Activated T-helper 2 cell treated with anti-CD3 and anti-CD28 coated beads, Interferon-gamma antibody, Interleukin-2, Interleukin-4, amounts not matched to agents 10 μg/mL and 5 μg/mL and 100 μg/mL, durations not matched to agents 14 hours and 24 hours and 36 hours (primary cell): ENCODE data around the gene ZDHHC1. TPM values are rescaled to one million over a fixed set of nuclear protein-coding genes. Genes with fewer than 3 reads are reported as not detected.

Source experiments
- DNase-seq: peaks from one replicate; pipeline ENCODE4 v3.0.0; 2021; ENCODE audit warnings: low spot score
- H3K27ac Mint-ChIP-seq: one replicate; pipeline ENCODE4 v1.8.0; 2021; ENCODE audit warnings: mixed read lengths
- H3K27me3 Mint-ChIP-seq: one replicate; pipeline ENCODE4 v1.8.0; 2021; ENCODE audit warnings: low read depth, mixed read lengths
- H3K36me3 Mint-ChIP-seq: one replicate; pipeline ENCODE4 v1.8.0; 2021; ENCODE audit warnings: low read depth, mixed read lengths
- H3K4me1 Mint-ChIP-seq: one replicate; pipeline ENCODE4 v1.8.0; 2021; ENCODE audit warnings: low read depth, mixed read lengths
- H3K4me3 Mint-ChIP-seq: one replicate; pipeline ENCODE4 v1.8.0; 2021; ENCODE audit warnings: low read depth, mild to moderate bottlenecking, moderate library complexity, mixed read lengths
- H3K9me3 Mint-ChIP-seq: one replicate; pipeline ENCODE4 v1.8.0; 2021; ENCODE audit warnings: mixed read lengths
- intact Hi-C: fragments of 100-400 bp; cut with micrococcal nuclease; formaldehyde crosslinking; loops from one replicate; pipeline ENCODE4 v1.15.1; 2023
- total RNA-seq: library from RNA; stranded (reverse); gene quantifications from 2 replicates; pipeline ENCODE4 v1.2.3, GENCODE V29; 2022

The ZDHHC1 gene
- total RNA-seq, 1 donor from 2014 or later: 1.4 TPM

DNA sequence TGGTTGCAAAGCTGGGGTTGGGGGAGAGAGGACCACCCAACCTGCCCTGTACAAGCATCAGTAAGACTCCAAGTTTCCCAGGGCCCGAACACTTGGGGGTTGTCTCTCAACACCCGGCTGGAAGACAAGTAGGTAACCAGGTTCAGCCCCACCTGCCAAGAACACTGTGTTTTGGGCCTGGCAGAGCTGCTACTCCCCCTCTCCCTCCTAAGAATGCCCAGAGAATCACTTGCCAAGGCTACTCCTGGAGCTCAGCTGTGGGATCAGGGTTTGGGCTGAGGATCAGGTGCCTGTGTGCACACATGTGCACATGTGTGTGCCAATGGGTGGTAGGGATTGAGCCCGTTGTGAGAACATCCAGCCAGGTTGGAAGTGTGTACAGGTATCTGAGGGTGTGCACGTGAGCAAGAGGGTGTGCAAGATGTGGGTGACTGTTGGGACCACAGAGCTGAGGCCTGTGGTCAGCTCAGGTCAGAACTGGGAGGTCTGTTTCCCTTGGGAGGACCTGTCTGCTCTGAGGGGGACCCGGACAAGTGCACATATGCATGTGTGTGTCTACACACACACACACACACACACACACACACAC is 16.9 kb upstream of the ZDHHC1 start:
- Mint-ChIP-seq H3K27ac (no peak overlapping the region), H3K9me3 (no peaks in the 10 kb centered on the region), H3K4me3 (no peak overlapping the region), H3K4me1 (peaks cover 5% of the 10 kb centered on the region), H3K36me3 (peaks cover 2% of the 10 kb centered on the region), H3K27me3 (peaks cover 33% of the 10 kb centered on the region)
- intact Hi-C loops: no loop called here
- no peak for DNase-seq

GRCh38 chr16:67432506-67432890 is 16.2 kb upstream of the ZDHHC1 start:
- Mint-ChIP-seq H3K4me1 (peaks cover 5% of the 10 kb centered on the region), H3K9me3 (no peaks in the 10 kb centered on the region), H3K4me3 (peak overlapping the region; percentile 11), H3K27me3 (peaks cover 33% of the 10 kb centered on the region), H3K36me3 (no peaks in the 10 kb centered on the region), H3K27ac (no peak overlapping the region)
- no peak for DNase-seq
- intact Hi-C loops: no loop called here

- H3K9me3 Mint-ChIP-seq: no peaks in the 10 kb centered on the region
- peaks cover 5% of the 10 kb centered on the region for H3K4me1 Mint-ChIP-seq
- H3K36me3 Mint-ChIP-seq: no peaks in the 10 kb centered on the region
- peak overlapping the region; percentile 38 for H3K4me3 Mint-ChIP-seq
- H3K27me3 Mint-ChIP-seq: peaks cover 37% of the 10 kb centered on the region
- no peak for DNase-seq
- H3K27ac Mint-ChIP-seq: no peak overlapping the region
- intact Hi-C loops: no loop called here
Observed at GRCh38 chr16:67431775-67432505, 15.7 kb upstream of the ZDHHC1 start.

- Mint-ChIP-seq H3K27ac (peak within 1 kb of the TSS; percentile 51), H3K4me1 (peaks cover 5% of the 10 kb centered on the region), H3K27me3 (peaks cover 39% of the 10 kb centered on the region), H3K4me3 (peak within 1 kb of the TSS; percentile 76), H3K9me3 (no peaks in the 10 kb centered on the region), H3K36me3 (no peaks in the 10 kb centered on the region)
- intact Hi-C loops: no loop called here
- peak; percentile 16 for DNase-seq
Observed at GRCh38 chr16:67430977-67431774, 14.9 kb upstream of the ZDHHC1 start, which contains the start of gene HSD11B2. Gene HSD11B2, plus strand, starts transcription at chr16:67431121. Its CDS starts 128 bp downstream, at chr16:67431249.

DNA sequence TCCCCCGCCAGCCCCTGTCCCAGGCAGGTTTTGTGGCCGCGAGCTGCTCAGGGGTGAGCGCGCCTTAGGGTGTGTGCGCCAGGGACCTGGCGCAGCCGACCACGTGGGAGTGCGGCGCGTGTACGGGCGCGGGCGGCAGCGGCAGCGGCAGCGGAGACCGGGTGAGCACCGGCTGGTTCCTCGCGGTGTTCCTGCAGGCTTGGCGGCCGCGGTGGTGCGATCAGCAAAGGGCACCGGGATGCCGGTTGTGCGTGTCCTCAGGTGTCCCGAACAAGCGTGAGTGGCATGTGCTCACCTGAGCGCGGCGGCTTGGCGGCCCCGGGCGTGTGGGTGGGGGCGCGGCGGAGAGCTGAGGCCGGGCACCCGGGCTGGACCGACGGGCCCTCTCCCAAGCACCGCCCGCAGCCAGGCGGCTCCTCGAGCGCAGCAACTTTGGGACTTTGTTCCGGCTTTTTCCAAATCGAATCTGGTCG is 14.3 kb upstream of the ZDHHC1 start:
- no peaks in the 10 kb centered on the region for H3K36me3 Mint-ChIP-seq
- intact Hi-C loops: no loop called here
- H3K27me3 Mint-ChIP-seq: peaks cover 40% of the 10 kb centered on the region
- peak overlapping the region; percentile 51 for H3K27ac Mint-ChIP-seq
- no peaks in the 10 kb centered on the region for H3K9me3 Mint-ChIP-seq
- peaks cover 5% of the 10 kb centered on the region for H3K4me1 Mint-ChIP-seq
- no peak for DNase-seq
- peak overlapping the region; percentile 76 for H3K4me3 Mint-ChIP-seq

- H3K36me3 Mint-ChIP-seq: no peaks in the 10 kb centered on the region
- DNase-seq: no peak
- peaks cover 5% of the 10 kb centered on the region for H3K4me1 Mint-ChIP-seq
- peak overlapping the region; percentile 51 for H3K27ac Mint-ChIP-seq
- intact Hi-C loops: loop anchor here (2.0 kb wide), 1 partner anchor 17 kb away; no protein-coding TSS in a partner anchor
- H3K4me3 Mint-ChIP-seq: peak overlapping the region; percentile 76
- H3K9me3 Mint-ChIP-seq: no peaks in the 10 kb centered on the region
- H3K27me3 Mint-ChIP-seq: peaks cover 46% of the 10 kb centered on the region
Observed at GRCh38 chr16:67429799-67430503, 13.7 kb upstream of the ZDHHC1 start.

DNA sequence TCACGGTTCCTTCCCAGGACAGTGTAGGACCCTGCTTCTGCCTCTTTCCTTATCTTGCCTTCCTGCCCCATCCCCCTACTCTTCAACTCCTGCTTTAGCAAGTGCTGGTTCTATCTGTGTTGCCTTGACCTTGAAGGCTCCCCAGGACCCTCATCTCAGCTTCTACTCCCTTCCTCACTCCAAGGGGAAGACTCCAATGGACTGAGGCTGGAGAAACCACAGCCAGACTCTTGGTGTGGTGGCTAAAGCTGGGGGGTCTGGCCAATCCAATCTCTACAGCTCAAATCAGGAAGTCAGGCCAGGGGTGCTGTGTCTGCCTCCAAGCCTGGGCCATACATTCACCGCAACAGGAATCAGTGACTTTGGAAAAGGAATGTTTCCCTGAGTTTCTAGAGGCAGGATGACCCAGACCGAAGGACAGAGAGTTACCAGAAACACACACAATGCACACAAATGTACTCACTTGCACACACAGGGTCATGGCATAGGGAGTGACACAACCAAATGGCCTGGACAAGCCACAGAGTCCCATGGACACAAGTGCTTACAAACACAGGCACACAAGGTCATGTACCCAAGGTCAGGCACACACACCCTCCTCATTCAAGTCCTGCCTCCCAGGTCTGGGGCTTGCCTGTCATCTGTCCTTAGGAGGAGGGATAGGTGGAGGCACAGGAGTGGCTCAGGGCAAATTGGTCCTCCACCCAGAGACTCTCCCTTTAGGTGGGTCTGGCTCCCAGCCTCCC is 12.9 kb upstream of the ZDHHC1 start:
- intact Hi-C loops: loop anchor here (2.0 kb wide), 1 partner anchor 18 kb away; no protein-coding TSS in a partner anchor

DNA sequence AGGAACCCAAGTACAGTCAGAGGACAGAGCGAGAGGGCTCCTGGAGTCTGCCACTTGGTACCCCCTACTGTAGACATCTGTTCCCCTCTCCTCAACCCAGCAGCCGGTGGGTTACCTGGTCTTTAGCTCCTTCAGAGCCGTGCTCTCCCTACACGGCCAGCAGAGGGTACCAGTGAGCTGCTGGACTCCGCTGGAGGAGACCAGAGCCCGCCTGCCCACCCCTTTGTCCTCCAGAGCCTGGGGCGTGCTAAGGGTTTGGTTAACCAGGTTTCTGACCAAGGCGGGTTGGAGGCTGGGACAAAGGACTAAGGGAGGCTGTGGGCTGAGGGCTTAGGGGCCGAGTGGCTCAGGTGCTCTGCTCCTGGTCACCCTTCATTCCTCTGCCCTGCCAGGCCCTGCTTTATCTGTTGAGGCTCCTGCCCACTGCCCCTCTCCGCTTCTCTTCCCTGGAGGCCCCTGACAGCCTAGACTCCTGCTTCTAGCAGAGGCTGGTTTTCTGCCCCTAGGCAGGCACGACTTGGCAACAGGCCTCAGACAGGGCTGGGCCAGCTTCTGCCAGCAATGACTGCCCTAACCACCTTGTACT is 12.0 kb upstream of the ZDHHC1 start:
- peak; percentile 44 for DNase-seq
- intact Hi-C loops: loop anchor here (1.0 to 2.0 kb wide), 2 partner anchors 19 to 37 kb away; no protein-coding TSS in a partner anchor
- no peaks in the 10 kb centered on the region for H3K9me3 Mint-ChIP-seq
- peaks cover 51% of the 10 kb centered on the region for H3K27me3 Mint-ChIP-seq
- H3K27ac Mint-ChIP-seq: no peak overlapping the region
- peaks cover 5% of the 10 kb centered on the region for H3K4me1 Mint-ChIP-seq
- H3K36me3 Mint-ChIP-seq: no peaks in the 10 kb centered on the region
- H3K4me3 Mint-ChIP-seq: no peak overlapping the region

More for the DNA sequence above, 12.9 kb upstream of the ZDHHC1 start:
- Mint-ChIP-seq H3K4me1 (peaks cover 5% of the 10 kb centered on the region), H3K36me3 (no peaks in the 10 kb centered on the region), H3K4me3 (peak overlapping the region; percentile 59), H3K27me3 (peaks cover 47% of the 10 kb centered on the region), H3K27ac (no peak overlapping the region), H3K9me3 (no peaks in the 10 kb centered on the region)
- no peak for DNase-seq

- Mint-ChIP-seq H3K27ac (no peak overlapping the region), H3K9me3 (no peaks in the 10 kb centered on the region), H3K4me1 (peaks cover 5% of the 10 kb centered on the region), H3K36me3 (no peaks in the 10 kb centered on the region), H3K27me3 (peaks cover 48% of the 10 kb centered on the region), H3K4me3 (no peak overlapping the region)
- intact Hi-C loops: no loop called here
- no peak for DNase-seq
Observed at GRCh38 chr16:67426950-67427349, 10.7 kb upstream of the ZDHHC1 start.

DNA sequence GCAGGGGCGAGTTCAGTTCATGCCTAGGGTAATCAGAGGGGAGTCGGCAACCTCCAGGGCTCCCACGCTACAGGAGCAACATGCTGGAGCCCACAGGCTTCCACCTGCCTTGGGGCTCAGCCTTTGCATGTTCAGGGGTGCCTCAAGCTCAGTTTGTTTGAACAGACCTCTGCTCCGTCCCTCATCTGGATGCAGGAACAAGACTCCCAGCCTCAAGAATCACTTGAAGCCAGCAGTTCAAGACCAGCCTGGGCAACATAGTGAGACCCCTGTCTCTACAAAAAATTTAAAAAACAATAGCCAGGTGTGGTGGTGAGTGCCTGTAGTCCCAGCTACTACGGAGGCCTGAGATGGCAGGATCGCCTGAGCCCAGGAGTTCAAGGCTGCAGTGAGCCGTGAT is 9.7 kb upstream of the ZDHHC1 start:
- intact Hi-C loops: no loop called here
- Mint-ChIP-seq H3K4me3 (no peak overlapping the region), H3K27me3 (peaks cover 42% of the 10 kb centered on the region), H3K27ac (no peak overlapping the region), H3K4me1 (peaks cover 3% of the 10 kb centered on the region), H3K9me3 (no peaks in the 10 kb centered on the region), H3K36me3 (no peaks in the 10 kb centered on the region)
- DNase-seq: no peak

DNA sequence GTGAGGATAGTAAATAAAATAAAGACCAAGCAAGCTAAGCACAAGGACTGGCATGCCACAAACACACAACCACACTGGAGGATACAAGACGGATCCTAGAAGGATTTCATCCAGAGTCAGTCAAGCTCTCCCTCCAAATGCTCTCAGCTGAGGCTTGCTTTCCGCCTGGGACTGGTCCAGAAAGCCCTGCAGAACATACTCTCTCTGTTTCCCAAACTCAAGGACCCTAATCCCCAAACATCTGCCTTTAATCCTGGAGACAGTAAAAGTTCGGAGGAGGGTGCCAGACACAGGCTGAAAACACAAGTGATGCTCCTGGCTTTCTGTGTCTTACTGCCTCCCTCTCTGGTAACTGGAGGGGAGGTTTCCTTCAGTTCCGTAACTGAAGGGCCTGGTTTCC is 9.3 kb upstream of the ZDHHC1 start:
- Mint-ChIP-seq H3K4me1 (peaks cover 3% of the 10 kb centered on the region), H3K4me3 (no peak overlapping the region), H3K9me3 (no peaks in the 10 kb centered on the region), H3K27ac (no peak overlapping the region), H3K27me3 (peaks cover 42% of the 10 kb centered on the region), H3K36me3 (no peaks in the 10 kb centered on the region)
- intact Hi-C loops: no loop called here
- no peak for DNase-seq
